ENCODE measurements around the gene ACP5. TPM values are rescaled to one million over a fixed set of nuclear protein-coding genes. Genes with fewer than 3 reads are reported as not detected.

The ACP5 gene
- total and polyA plus RNA-seq, 10 of the 15 experiments (the other 5 are each of a cell fraction or from before 2014, with no cell fraction given): 1.0 to 73.4 (median 36.8) TPM

- TF ChIP-seq EZH2 (IDR thresholded peaks at IDR 0.05; ENCODE audit: borderline replicate concordance, control insufficient read depth, low read depth, low read length) (no peak), SMAD5 (IDR thresholded peaks at IDR 0.05; ENCODE audit: low read depth) (peak; percentile 76; the same call in 1 of the 2 replicates), NR2C1 (IDR thresholded peaks at IDR 0.05) (no peak), BACH1 (IDR thresholded peaks at IDR 0.05; ENCODE audit: borderline replicate concordance) (no peak; the same call in 1 of the 2 replicates), IRF5 (IDR thresholded peaks at IDR 0.05; ENCODE audit: borderline replicate concordance) (no peak), SREBF2 (IDR thresholded peaks at IDR 0.05; ENCODE audit: low read length) (peak; percentile 58; the same call in 1 of the 2 replicates), ZBED1 (IDR thresholded peaks at IDR 0.05; ENCODE audit: borderline replicate concordance) (no peak), ZNF217 (IDR thresholded peaks at IDR 0.05) (no peak), MYC (IDR thresholded peaks at IDR 0.05; ENCODE audit: insufficient read depth, insufficient read length, insufficient replicate concordance, low read length, severe bottlenecking) (no peak), MLLT1 (IDR thresholded peaks at IDR 0.05) (no peak; the same call in 1 of the 2 replicates)
- TF ChIP-seq, protein P1, sequence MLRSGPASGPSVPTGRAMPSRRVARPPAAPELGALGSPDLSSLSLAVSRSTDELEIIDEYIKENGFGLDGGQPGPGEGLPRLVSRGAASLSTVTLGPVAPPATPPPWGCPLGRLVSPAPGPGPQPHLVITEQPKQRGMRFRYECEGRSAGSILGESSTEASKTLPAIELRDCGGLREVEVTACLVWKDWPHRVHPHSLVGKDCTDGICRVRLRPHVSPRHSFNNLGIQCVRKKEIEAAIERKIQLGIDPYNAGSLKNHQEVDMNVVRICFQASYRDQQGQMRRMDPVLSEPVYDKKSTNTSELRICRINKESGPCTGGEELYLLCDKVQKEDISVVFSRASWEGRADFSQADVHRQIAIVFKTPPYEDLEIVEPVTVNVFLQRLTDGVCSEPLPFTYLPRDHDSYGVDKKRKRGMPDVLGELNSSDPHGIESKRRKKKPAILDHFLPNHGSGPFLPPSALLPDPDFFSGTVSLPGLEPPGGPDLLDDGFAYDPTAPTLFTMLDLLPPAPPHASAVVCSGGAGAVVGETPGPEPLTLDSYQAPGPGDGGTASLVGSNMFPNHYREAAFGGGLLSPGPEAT (IDR thresholded peaks at IDR 0.05; ENCODE audit: low read depth): peak; percentile 54; the same call in 1 of the 2 replicates
Measured at GRCh38 chr19:11558881-11559828, 18.3 kb downstream of the ACP5 start, which contains the start of gene ELOF1 (continued).
